Glomerular visceral epithelial cell (primary cell): ENCODE results near the gene AVL9.
A peak's percentile ranks its signal among the peaks of the same experiment; 100 is the strongest.
"Not testable (repeated sequence)": the region's sequence is repeated elsewhere in the genome, so short reads cannot be mapped to it uniquely, and the experiment has no call there.

Experiments used
- DNase-seq: peaks from one replicate; pipeline ENCODE4 v3.0.0-alpha.2; 2016; ENCODE audit errors: extremely low spot score

AVL9 gene

GRCh38 chr7:32495298-32496051 is at the start of gene AVL9:
AVL9 (plus strand) TSS chr7:32495489; CDS start chr7:32495710, 221 bp downstream.
- peak; percentile 96 for DNase-seq

GRCh38 chr7:32447218-32447617 is 48.1 kb upstream of the AVL9 start:
- DNase-seq, result no peak

- DNase-seq, result no peak
Observed at GRCh38 chr7:32453341-32454011, 41.8 kb upstream of the AVL9 start.

GRCh38 chr7:32458025-32458424 is 37.3 kb upstream of the AVL9 start:
- no peak for DNase-seq

- no peak for DNase-seq
Observed at GRCh38 chr7:32459788-32460187, 35.5 kb upstream of the AVL9 start.

- no peak for DNase-seq
Observed at GRCh38 chr7:32461484-32461883, 33.8 kb upstream of the AVL9 start.

- DNase-seq, result no peak
Observed at GRCh38 chr7:32462451-32462850, 32.8 kb upstream of the AVL9 start.

GRCh38 chr7:32462977-32463376 is 32.3 kb upstream of the AVL9 start:
- DNase-seq, result no peak

- DNase-seq, result not testable (repeated sequence)
Observed at GRCh38 chr7:32464641-32465416, 30.5 kb upstream of the AVL9 start.

GRCh38 chr7:32470004-32470403 is 25.3 kb upstream of the AVL9 start:
- DNase-seq, result not testable (repeated sequence)

GRCh38 chr7:32470871-32471270 is 24.4 kb upstream of the AVL9 start:
- DNase-seq, result no peak

GRCh38 chr7:32472015-32472414 is 23.3 kb upstream of the AVL9 start:
- DNase-seq, result no peak

GRCh38 chr7:32474008-32474407 is 21.3 kb upstream of the AVL9 start:
- DNase-seq, result no peak

GRCh38 chr7:32476816-32477648 is 18.3 kb upstream of the AVL9 start:
- DNase-seq, result no peak

- DNase-seq, result no peak
Observed at GRCh38 chr7:32477649-32477980, 17.7 kb upstream of the AVL9 start.

- DNase-seq, result peak; percentile 31
Observed at GRCh38 chr7:32479574-32480200, 15.6 kb upstream of the AVL9 start.

- no peak for DNase-seq
Observed at GRCh38 chr7:32481176-32481575, 14.1 kb upstream of the AVL9 start.

GRCh38 chr7:32481921-32482320 is 13.4 kb upstream of the AVL9 start:
- no peak for DNase-seq

- DNase-seq, result no peak
Observed at GRCh38 chr7:32489788-32490126, 5.5 kb upstream of the AVL9 start.

- peak; percentile 92 for DNase-seq
Observed at GRCh38 chr7:32490127-32490796, 5.0 kb upstream of the AVL9 start, which contains the start of gene LSM5. LSM5 (minus strand) TSS chr7:32490380; CDS start chr7:32490365, 15 bp downstream.

GRCh38 chr7:32494946-32495297 is 367 bp upstream of the AVL9 start:
- no peak for DNase-seq
